ENCODE measurements around the gene YWHAQ.

The YWHAQ gene

DNA sequence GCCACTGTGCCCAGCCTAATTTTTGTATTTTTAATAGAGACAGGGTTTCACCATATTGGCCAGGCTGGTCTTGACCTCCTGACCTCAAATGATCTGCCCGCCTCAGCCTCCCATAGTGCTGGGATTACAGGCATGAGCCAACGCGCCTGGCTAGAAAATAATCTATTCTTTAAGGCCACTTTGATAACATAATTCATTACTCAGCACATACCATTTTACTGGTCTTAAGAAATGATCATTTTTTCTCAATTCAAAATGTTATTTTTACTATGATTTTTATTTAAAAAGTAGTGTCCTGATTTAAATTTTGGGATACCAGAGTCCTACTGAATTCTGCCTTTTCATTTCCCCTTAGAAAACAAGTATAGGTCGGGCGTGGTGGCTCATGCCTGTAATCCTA, 48.2 kb downstream of the YWHAQ start:
- Histone ChIP-seq H3K27ac (ENCODE audit: low read length) (no peak overlapping the region), H3K4me3 (ENCODE audit: low read length) (no peak overlapping the region), H3K27me3 (ENCODE audit: control insufficient read depth, insufficient read depth, low read length) (no peaks in the 10 kb centered on the region), H3K9ac (ENCODE audit: low read length) (no peak overlapping the region), H3K4me1 (ENCODE audit: control insufficient read depth, low read depth, low read length) (no peaks in the 10 kb centered on the region), H3K9me3 (ENCODE audit: control insufficient read depth, low read depth, low read length) (no peaks in the 10 kb centered on the region), H3K36me3 (ENCODE audit: control insufficient read depth, low read depth, low read length) (peaks cover 37% of the 10 kb centered on the region)

DNA sequence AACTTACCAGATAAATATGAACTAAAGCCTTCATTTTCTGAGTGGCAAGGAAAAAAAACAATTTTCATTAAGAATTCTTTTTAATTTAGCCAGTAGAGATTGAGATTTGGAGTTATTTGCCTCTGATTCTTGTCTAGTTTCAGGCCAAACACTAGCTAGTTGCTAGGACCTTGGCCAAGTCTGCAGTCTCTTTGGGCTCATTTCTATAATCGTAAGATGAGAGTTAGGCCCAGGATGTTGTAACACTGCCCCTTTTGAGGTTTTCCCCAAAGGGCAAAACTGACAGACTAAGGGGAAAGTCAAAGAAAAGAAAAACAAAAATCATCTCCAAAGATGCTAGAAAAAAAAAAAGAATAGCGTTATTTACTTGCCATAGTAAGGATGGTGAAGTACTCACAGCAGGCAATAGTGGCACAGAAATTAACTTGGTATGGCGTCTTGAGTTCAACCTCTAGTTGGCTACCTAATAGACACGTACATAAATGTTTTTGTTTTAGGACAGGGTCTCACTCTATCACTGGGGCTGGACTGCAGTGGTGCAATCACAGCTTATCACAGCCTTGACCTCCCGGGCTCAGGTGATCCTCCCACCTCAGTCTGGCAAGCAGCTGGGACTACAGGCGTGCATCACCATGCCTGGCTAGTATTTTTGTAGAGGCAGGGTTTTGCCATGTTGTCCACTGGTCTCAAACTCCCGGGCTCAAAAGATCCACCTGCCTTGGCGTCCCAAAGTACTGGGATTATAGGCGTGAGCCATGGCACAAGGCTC, 52.1 kb downstream of the YWHAQ start:
- no peak overlapping the region for H3K9ac ChIP-seq (ENCODE audit: low read length)
- H3K4me1 ChIP-seq (ENCODE audit: control insufficient read depth, low read depth, low read length): no peaks in the 10 kb centered on the region
- no peaks in the 10 kb centered on the region for H3K27me3 ChIP-seq (ENCODE audit: control insufficient read depth, insufficient read depth, low read length)
- H3K27ac ChIP-seq (ENCODE audit: low read length): no peak overlapping the region
- H3K4me3 ChIP-seq (ENCODE audit: low read length): no peak overlapping the region
- peaks cover 4% of the 10 kb centered on the region for H3K36me3 ChIP-seq (ENCODE audit: control insufficient read depth, low read depth, low read length)
- H3K9me3 ChIP-seq (ENCODE audit: control insufficient read depth, low read depth, low read length): no peaks in the 10 kb centered on the region

DNA sequence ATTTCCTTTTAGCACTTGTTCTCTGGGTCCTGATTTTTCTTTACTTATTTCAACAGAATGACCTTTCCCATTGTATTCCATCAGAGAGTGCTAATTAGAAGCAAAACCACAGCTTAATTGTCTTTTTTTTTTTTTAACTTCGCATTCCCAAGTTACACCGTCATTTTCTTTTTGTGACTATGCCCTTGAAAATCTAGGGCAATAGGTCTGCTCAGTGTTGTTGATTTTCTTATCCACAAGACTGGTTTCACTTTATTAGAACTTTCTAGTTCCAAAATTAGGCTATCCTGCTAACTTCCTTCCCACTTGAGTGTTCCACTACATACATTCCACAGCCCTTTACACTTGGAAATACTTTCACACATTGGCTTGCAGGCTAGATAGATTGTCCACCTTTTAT, 56.5 kb downstream of the YWHAQ start:
- no peak overlapping the region for H3K9ac ChIP-seq (ENCODE audit: low read length)
- H3K27me3 ChIP-seq (ENCODE audit: control insufficient read depth, insufficient read depth, low read length): no peaks in the 10 kb centered on the region
- H3K4me3 ChIP-seq (ENCODE audit: low read length): no peak overlapping the region
- no peak overlapping the region for H3K27ac ChIP-seq (ENCODE audit: low read length)
- no peaks in the 10 kb centered on the region for H3K9me3 ChIP-seq (ENCODE audit: control insufficient read depth, low read depth, low read length)
- no peaks in the 10 kb centered on the region for H3K36me3 ChIP-seq (ENCODE audit: control insufficient read depth, low read depth, low read length)
- no peaks in the 10 kb centered on the region for H3K4me1 ChIP-seq (ENCODE audit: control insufficient read depth, low read depth, low read length)

DNA sequence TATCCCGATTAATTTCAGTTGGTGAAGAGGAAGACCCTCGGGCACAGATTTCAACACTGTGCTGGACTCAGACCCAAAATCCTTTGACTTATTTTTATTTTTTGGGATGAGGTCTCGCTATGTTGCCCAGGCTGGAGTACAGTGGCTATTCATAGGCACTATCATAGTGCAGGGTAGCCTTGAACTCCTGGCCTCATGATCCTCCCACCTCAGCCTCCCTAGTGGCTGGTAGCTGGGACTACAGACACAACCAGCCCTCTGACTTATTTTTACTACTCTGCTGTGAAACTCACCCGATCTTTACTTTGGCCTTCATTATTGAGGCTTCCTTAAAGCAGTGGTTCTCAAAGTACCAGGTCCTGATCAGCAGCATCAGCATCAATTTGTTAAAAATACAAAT, 57.0 kb downstream of the YWHAQ start:
- Histone ChIP-seq H3K4me3 (ENCODE audit: low read length) (no peak overlapping the region), H3K27ac (ENCODE audit: low read length) (no peak overlapping the region), H3K9me3 (ENCODE audit: control insufficient read depth, low read depth, low read length) (no peaks in the 10 kb centered on the region), H3K27me3 (ENCODE audit: control insufficient read depth, insufficient read depth, low read length) (no peaks in the 10 kb centered on the region), H3K36me3 (ENCODE audit: control insufficient read depth, low read depth, low read length) (no peaks in the 10 kb centered on the region), H3K4me1 (ENCODE audit: control insufficient read depth, low read depth, low read length) (no peaks in the 10 kb centered on the region), H3K9ac (ENCODE audit: low read length) (no peak overlapping the region)

DNA sequence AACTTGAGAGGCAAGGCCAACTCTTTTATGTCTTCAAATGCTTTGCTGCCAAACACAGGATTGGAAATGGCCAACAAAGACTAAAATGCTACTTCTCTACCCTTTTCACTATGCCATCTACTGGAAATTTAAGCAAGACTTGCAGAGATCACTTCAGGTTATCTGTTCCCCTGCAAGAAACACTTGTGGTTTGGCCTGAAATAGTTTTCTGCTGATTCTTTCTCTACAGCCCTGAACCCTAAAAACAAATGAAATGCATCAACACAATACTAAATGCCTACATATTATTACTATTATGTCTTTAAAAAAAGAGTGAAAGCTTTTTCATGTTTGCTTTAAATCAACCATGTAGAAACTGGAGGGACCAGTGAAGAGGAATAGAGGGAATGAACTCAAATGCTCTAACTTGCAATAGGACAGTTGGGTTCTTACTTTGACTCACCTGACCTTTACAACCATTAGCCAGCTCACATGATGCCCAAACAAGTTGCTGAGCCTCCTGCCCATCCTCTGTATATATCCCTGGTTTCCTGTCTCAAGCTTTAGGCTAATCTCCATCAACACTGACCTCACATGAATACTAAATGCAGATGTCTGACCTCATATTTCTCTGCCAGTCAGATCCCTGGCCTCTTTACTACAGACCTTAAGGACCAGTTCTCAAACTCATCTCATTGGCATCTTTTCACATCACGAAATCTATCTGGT, 57.6 kb downstream of the YWHAQ start:
- Histone ChIP-seq H3K27me3 (ENCODE audit: control insufficient read depth, insufficient read depth, low read length) (no peaks in the 10 kb centered on the region), H3K4me3 (ENCODE audit: low read length) (no peak overlapping the region), H3K9me3 (ENCODE audit: control insufficient read depth, low read depth, low read length) (no peaks in the 10 kb centered on the region), H3K27ac (ENCODE audit: low read length) (no peak overlapping the region), H3K9ac (ENCODE audit: low read length) (no peak overlapping the region), H3K36me3 (ENCODE audit: control insufficient read depth, low read depth, low read length) (no peaks in the 10 kb centered on the region), H3K4me1 (ENCODE audit: control insufficient read depth, low read depth, low read length) (no peaks in the 10 kb centered on the region)

DNA sequence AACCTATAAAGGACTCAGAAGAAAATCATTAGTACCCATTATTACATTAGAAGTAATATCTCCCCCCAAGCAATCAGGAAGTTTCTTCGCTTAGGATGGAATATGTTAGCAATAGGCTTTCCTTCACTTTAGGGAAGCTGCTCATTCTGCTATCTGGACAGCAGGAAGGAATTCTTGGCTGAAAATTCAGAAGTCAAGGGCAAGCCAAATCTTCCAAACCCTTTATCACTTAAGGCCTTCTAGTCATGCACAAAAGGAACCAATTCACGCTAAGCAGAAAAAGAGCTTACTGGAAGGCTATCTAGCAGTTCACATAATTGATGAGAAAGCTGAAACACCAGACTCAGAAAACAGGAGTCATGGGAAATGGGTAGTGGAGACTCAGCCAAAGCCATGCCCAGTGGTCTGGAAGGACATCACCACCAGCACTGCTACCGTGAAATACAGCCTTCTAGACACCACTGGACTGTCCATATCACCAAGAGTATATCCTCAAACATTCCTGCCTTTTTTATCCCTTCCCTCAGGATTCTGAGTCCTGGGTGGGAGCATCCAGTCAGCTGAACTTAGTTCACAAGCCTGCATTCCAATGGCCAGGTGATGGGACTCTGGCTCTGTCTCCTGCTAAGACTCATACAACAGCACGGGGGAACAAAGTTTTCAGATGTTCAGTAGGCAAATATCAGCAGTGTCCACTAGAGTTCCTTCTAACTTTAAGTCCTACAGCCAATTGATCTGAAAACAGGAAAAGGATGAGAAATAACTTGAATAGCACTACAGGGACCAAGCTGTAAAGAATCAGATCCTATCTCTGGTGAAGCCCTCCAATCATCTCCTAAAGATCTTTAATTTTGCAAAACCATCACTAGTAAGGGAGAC, 60.4 kb downstream of the YWHAQ start:
- H3K27me3 ChIP-seq (ENCODE audit: control insufficient read depth, insufficient read depth, low read length): no peaks in the 10 kb centered on the region
- H3K36me3 ChIP-seq (ENCODE audit: control insufficient read depth, low read depth, low read length): no peaks in the 10 kb centered on the region
- H3K27ac ChIP-seq (ENCODE audit: low read length): no peak overlapping the region
- no peaks in the 10 kb centered on the region for H3K9me3 ChIP-seq (ENCODE audit: control insufficient read depth, low read depth, low read length)
- H3K4me3 ChIP-seq (ENCODE audit: low read length): no peak overlapping the region
- H3K4me1 ChIP-seq (ENCODE audit: control insufficient read depth, low read depth, low read length): no peaks in the 10 kb centered on the region
- H3K9ac ChIP-seq (ENCODE audit: low read length): no peak overlapping the region

DNA sequence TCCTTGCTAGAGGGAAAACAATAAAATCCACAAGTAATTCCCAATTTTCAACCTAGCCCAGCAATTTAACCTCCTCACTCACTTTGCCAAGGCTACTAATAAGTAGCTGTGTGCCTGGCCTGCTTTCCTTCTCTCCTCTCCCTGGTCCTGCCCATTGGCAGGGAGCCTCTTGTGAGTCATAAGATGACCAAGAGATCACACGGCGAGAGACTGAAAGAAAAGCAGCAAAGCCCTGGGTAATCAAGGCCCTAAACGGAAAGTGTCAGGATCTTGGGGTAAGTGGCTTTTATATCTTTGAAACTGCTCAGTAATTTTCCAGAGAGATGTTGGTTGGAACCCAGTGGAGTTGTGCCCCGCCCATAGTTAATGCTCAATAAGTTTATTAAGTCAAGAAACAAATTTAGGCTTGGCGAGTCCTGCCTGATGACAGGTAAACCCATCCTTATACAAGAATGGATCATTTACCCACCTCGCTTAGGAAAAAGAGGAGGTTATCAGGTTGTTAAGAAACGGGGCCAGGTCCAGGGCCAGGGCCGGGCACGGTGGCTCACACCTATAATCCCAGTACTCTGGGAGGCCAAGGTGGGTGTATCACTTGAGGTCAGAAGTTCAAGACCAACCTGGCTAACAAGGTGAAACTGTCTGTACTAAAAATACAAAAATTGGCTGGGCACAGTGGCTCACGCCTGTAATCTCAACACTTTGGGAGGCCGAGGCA, 65.2 kb downstream of the YWHAQ start:
- Histone ChIP-seq H3K36me3 (ENCODE audit: control insufficient read depth, low read depth, low read length) (no peaks in the 10 kb centered on the region), H3K9me3 (ENCODE audit: control insufficient read depth, low read depth, low read length) (no peaks in the 10 kb centered on the region), H3K27ac (ENCODE audit: low read length) (no peak overlapping the region), H3K9ac (ENCODE audit: low read length) (no peak overlapping the region), H3K27me3 (ENCODE audit: control insufficient read depth, insufficient read depth, low read length) (no peaks in the 10 kb centered on the region), H3K4me1 (ENCODE audit: control insufficient read depth, low read depth, low read length) (no peaks in the 10 kb centered on the region), H3K4me3 (ENCODE audit: low read length) (no peak overlapping the region)

DNA sequence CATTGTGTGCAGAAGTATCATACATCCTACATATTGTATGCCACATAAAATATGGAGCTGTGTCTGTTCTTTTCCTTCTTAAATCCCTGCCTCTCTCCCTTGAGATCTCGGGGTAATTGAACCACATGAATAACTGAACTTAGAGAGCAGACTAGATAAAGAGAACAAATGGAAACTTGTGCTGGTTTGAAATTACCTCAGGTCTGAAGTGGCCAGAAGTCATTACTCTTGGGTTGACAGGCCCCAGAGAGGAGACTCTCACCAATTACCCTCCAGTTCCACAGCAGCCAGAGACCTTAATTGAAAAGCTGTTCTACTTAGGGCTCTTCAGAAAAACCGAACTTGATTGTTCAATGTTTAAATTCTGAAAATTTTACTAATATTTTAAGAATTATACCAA, 70.2 kb downstream of the YWHAQ start:
- no peaks in the 10 kb centered on the region for H3K36me3 ChIP-seq (ENCODE audit: control insufficient read depth, low read depth, low read length)
- no peaks in the 10 kb centered on the region for H3K9me3 ChIP-seq (ENCODE audit: control insufficient read depth, low read depth, low read length)
- H3K9ac ChIP-seq (ENCODE audit: low read length): no peak overlapping the region
- H3K4me3 ChIP-seq (ENCODE audit: low read length): no peak overlapping the region
- peaks cover 6% of the 10 kb centered on the region for H3K4me1 ChIP-seq (ENCODE audit: control insufficient read depth, low read depth, low read length)
- H3K27ac ChIP-seq (ENCODE audit: low read length): no peak overlapping the region
- no peaks in the 10 kb centered on the region for H3K27me3 ChIP-seq (ENCODE audit: control insufficient read depth, insufficient read depth, low read length)

DNA sequence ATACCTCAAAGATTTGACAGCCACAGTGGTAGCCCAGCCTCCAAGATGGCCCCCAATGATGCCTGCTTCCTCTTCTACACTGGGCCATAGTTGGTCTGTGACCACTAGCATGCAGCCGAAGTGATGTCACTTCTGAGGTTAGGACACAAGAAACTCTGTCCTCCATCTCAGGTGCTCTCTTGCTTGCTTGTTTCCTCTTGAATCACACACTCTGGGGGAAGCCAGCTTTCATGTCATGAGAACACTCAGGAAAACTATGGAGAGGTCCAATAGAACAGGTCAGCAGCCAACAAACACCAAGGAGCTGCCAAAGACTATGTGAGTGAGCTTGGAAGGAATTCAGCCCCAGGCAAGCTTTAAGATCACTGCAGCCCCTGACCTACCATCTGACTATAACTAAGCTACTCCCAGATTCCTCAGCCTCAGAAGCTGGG, 71.8 kb downstream of the YWHAQ start:
- H3K9me3 ChIP-seq (ENCODE audit: control insufficient read depth, low read depth, low read length): no peaks in the 10 kb centered on the region
- H3K4me3 ChIP-seq (ENCODE audit: low read length): no peak overlapping the region
- H3K27ac ChIP-seq (ENCODE audit: low read length): no peak overlapping the region
- no peak overlapping the region for H3K9ac ChIP-seq (ENCODE audit: low read length)
- H3K27me3 ChIP-seq (ENCODE audit: control insufficient read depth, insufficient read depth, low read length): no peaks in the 10 kb centered on the region
- H3K36me3 ChIP-seq (ENCODE audit: control insufficient read depth, low read depth, low read length): no peaks in the 10 kb centered on the region
- H3K4me1 ChIP-seq (ENCODE audit: control insufficient read depth, low read depth, low read length): peaks cover 10% of the 10 kb centered on the region

DNA sequence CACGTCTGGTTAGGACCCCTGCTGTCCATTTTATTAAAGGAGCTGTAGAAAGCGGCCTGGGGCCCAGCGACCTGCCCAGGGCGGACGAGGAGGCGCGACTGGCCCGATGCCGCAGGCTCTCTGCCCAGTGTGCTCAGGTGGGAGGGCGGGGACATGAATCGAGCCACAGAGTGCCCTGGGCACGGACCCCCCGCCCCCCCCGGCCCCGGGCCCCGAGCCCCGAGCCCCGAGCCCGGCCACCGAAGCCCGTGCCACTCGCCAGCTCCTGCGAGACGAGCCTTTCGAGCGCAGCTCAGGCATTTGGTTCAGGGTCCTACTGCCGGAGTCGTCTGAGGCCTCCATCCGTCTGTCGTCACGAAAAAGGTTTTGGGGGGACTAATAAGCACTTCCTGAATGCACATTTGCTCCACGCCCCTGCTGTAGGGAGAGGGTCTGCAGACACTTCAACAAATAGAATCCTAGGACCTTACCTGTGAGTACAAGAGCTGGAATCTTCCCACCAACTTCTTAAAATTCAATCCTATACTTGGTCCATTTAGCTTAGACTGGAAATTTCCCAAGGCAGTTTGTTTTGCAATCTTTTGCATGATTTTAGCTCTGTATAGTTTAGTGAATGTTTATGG, 74.6 kb downstream of the YWHAQ start:
- Histone ChIP-seq H3K9ac (ENCODE audit: low read length) (peak overlapping the region; percentile 78), H3K9me3 (ENCODE audit: control insufficient read depth, low read depth, low read length) (no peaks in the 10 kb centered on the region), H3K4me1 (ENCODE audit: control insufficient read depth, low read depth, low read length) (peaks cover 16% of the 10 kb centered on the region), H3K4me3 (ENCODE audit: low read length) (peak overlapping the region; percentile 92), H3K36me3 (ENCODE audit: control insufficient read depth, low read depth, low read length) (no peaks in the 10 kb centered on the region), H3K27me3 (ENCODE audit: control insufficient read depth, insufficient read depth, low read length) (no peaks in the 10 kb centered on the region), H3K27ac (ENCODE audit: low read length) (peak overlapping the region; percentile 87)

All from iPS-18a (cell line).